ENCODE measurements around the gene IER5L.
A peak's percentile ranks its signal among the peaks of the same experiment; 100 is the strongest.

The IER5L gene

DNA sequence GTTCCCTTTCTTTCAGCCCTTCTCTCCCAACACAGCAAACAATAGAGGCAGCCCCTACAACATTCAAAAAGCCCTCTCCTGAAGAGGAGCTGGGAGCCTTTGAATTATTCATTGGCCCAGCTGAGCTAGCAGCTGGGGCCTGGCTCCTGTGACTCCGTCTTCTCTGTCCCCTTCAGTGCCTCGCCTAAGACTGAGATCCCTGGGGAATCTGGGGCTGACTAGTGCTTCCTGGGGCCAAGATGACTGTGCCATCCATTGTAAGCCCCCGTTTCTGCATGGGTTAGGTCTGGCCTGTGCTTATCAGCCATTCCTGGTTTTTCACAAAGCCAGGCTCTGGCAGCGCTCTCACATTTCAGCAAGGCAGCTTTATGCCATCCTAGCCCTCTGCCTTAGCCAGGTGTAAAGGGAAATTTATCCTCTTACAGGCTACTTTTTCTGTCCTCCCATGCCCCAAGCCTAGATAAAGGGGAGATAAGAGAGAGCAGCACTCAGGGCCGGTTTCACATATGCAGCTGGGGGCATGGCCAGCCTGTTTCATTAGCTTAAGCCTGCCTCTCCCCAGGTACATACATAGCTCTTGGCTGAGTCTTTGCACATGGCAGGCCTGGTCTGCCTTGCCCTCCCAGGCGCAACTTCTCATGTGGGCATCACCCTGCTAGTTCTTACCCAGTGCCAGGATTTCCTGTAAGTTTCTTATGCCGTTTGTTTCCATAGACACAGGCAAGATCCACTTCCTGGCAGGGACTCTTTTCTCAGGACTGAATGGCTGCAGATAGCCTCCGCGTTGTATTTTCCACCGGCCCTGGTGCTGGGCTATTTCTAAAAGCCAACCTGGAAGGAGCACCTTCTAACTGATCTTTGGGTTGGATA, 51.1 kb downstream of the IER5L start:
- peak; percentile 45 for DNase-seq (ENCODE audit: low read depth)
- no peak overlapping the region for H3K4me3 ChIP-seq (ENCODE audit: low read depth, low read length)
- TF ChIP-seq MYC (IDR thresholded peaks at IDR 0.05; ENCODE audit: low read depth, low read length), result no peak
- TF ChIP-seq, protein P1, sequence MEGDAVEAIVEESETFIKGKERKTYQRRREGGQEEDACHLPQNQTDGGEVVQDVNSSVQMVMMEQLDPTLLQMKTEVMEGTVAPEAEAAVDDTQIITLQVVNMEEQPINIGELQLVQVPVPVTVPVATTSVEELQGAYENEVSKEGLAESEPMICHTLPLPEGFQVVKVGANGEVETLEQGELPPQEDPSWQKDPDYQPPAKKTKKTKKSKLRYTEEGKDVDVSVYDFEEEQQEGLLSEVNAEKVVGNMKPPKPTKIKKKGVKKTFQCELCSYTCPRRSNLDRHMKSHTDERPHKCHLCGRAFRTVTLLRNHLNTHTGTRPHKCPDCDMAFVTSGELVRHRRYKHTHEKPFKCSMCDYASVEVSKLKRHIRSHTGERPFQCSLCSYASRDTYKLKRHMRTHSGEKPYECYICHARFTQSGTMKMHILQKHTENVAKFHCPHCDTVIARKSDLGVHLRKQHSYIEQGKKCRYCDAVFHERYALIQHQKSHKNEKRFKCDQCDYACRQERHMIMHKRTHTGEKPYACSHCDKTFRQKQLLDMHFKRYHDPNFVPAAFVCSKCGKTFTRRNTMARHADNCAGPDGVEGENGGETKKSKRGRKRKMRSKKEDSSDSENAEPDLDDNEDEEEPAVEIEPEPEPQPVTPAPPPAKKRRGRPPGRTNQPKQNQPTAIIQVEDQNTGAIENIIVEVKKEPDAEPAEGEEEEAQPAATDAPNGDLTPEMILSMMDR (IDR thresholded peaks at IDR 0.05; ENCODE audit: low read depth, low read length), result no peak
